ENCODE results near the gene ANO7.
"Not testable (repeated sequence)": the region's sequence is repeated elsewhere in the genome, so short reads cannot be mapped to it uniquely, and the experiment has no call there.

The ANO7 gene

GRCh38 chr2:241194811-241195210, 6.3 kb downstream of the ANO7 start:
- TF ChIP-seq CTCF (conservative IDR thresholded peaks at IDR 0.05) = no peak
- TF ChIP-seq ZFX (IDR thresholded peaks at IDR 0.05) = no peak
- H3K27ac ChIP-seq = no peak overlapping the region

GRCh38 chr2:241195506-241196130, 7.1 kb downstream of the ANO7 start:
- TF ChIP-seq CTCF (conservative IDR thresholded peaks at IDR 0.05) = no peak
- no peak for TF ChIP-seq ZFX (IDR thresholded peaks at IDR 0.05)
- H3K27ac ChIP-seq = no peak overlapping the region

- H3K27ac ChIP-seq = not testable (repeated sequence)
Measured at GRCh38 chr2:241197246-241197645, 8.8 kb downstream of the ANO7 start.

- no peak overlapping the region for H3K27ac ChIP-seq
- no peak for TF ChIP-seq ZFX (IDR thresholded peaks at IDR 0.05)
- TF ChIP-seq CTCF (conservative IDR thresholded peaks at IDR 0.05) = no peak
Measured at GRCh38 chr2:241197947-241198346, 9.5 kb downstream of the ANO7 start.

GRCh38 chr2:241198381-241199279, 10.2 kb downstream of the ANO7 start:
- no peak for TF ChIP-seq CTCF (conservative IDR thresholded peaks at IDR 0.05)
- TF ChIP-seq ZFX (IDR thresholded peaks at IDR 0.05) = no peak
- no peak overlapping the region; the same call in 1 of the 2 replicates for H3K27ac ChIP-seq

- TF ChIP-seq ZFX (IDR thresholded peaks at IDR 0.05) (no peak), CTCF (conservative IDR thresholded peaks at IDR 0.05) (no peak)
- H3K27ac ChIP-seq = peak overlapping the region; percentile 72
Measured at GRCh38 chr2:241199286-241199685, 10.8 kb downstream of the ANO7 start.

- peak overlapping the region; percentile 72 for H3K27ac ChIP-seq
Measured at GRCh38 chr2:241199897-241200821, 11.7 kb downstream of the ANO7 start.

More at GRCh38 chr2:241199897-241200821, 11.7 kb downstream of the ANO7 start:
- TF ChIP-seq ZFX (IDR thresholded peaks at IDR 0.05) (no peak), CTCF (conservative IDR thresholded peaks at IDR 0.05) (no peak)

Data from C4-2B (cell line).